UCSD-AML1 (cell line): ENCODE results near the gene HELLS.
"Not testable (repeated sequence)": the region's sequence is repeated elsewhere in the genome, so short reads cannot be mapped to it uniquely, and the experiment has no call there.

Source experiments
- DNase-seq: peaks from one replicate; lab custom pipeline; 2025; ENCODE audit not compliant: unreplicated experiment; lab: John Stamatoyannopoulos, UW

HELLS gene

GRCh38 chr10:94545391-94546048 lies at the start of gene HELLS:
TSS of gene HELLS (plus strand) at chr10:94545788. CDS start at chr10:94545922, 134 bp downstream.
- peak; percentile 70 for DNase-seq

GRCh38 chr10:94496010-94496409 lies 49.6 kb upstream of the HELLS start:
- DNase-seq, result no peak

GRCh38 chr10:94496646-94497045 lies 48.9 kb upstream of the HELLS start:
- DNase-seq, result no peak

- no peak for DNase-seq
Measured at GRCh38 chr10:94500063-94500462, 45.5 kb upstream of the HELLS start.

GRCh38 chr10:94521276-94522250 lies 24.0 kb upstream of the HELLS start:
- DNase-seq, result no peak

- no peak for DNase-seq
Measured at GRCh38 chr10:94524146-94524545, 21.4 kb upstream of the HELLS start.

- DNase-seq, result no peak
Measured at GRCh38 chr10:94524711-94525110, 20.9 kb upstream of the HELLS start.

GRCh38 chr10:94531550-94531949 lies 14.0 kb upstream of the HELLS start:
- DNase-seq, result not testable (repeated sequence)

- DNase-seq, result no peak
Measured at GRCh38 chr10:94533027-94533426, 12.6 kb upstream of the HELLS start.

GRCh38 chr10:94542282-94542681 lies 3.3 kb upstream of the HELLS start:
- not testable (repeated sequence) for DNase-seq

- DNase-seq, result no peak
Measured at GRCh38 chr10:94546049-94546900, 687 bp downstream of the HELLS start.

GRCh38 chr10:94546901-94547185 lies 1.3 kb downstream of the HELLS start:
- no peak for DNase-seq

GRCh38 chr10:94549221-94549620 lies 3.6 kb downstream of the HELLS start:
- no peak for DNase-seq

GRCh38 chr10:94567714-94568307 lies 22.2 kb downstream of the HELLS start:
- not testable (repeated sequence) for DNase-seq

GRCh38 chr10:94571081-94571480 lies 25.5 kb downstream of the HELLS start:
- no peak for DNase-seq

- no peak for DNase-seq
Measured at GRCh38 chr10:94571528-94571927, 25.9 kb downstream of the HELLS start.

- no peak for DNase-seq
Measured at GRCh38 chr10:94578790-94579189, 33.2 kb downstream of the HELLS start.

- no peak for DNase-seq
Measured at GRCh38 chr10:94583124-94583523, 37.5 kb downstream of the HELLS start.

- DNase-seq, result no peak
Measured at GRCh38 chr10:94591461-94592205, 46.0 kb downstream of the HELLS start.
